Activated gamma-delta T cell (primary cell): ENCODE data around the gene TIA1.
"Not testable (repeated sequence)": the region's sequence is repeated elsewhere in the genome, so short reads cannot be mapped to it uniquely, and the experiment has no call there.

Experiments
- DNase-seq: peaks from one replicate; lab custom pipeline; 2025; lab: John Stamatoyannopoulos, UW

The TIA1 gene

DNA sequence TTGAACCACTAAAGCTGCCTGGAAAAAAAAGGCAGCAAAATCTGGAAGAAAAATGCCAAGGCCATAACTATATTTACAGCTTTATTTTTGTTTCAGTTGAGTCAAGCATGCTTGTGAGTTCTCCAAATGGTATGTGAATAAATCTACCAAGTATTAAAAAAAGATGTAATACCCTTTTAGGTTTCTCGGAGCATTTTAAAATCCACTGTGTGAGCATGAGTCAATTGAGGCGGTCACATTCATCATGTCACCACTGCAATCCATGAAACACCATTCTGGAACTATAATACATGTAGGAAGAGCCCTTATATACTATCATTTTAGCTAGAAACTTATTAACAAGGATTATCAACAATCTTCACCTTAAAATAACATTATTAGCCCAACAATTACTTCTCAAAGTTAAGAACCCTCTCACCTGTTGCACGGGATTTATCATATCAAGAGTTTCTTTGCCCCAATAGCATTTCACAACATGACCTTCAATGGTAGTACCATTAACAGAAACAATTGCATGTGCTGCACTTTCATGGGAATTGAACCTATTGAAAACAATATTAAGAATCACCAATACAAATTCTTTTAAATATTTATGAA, 33.4 kb downstream of the TIA1 start:
- no peak for DNase-seq

DNA sequence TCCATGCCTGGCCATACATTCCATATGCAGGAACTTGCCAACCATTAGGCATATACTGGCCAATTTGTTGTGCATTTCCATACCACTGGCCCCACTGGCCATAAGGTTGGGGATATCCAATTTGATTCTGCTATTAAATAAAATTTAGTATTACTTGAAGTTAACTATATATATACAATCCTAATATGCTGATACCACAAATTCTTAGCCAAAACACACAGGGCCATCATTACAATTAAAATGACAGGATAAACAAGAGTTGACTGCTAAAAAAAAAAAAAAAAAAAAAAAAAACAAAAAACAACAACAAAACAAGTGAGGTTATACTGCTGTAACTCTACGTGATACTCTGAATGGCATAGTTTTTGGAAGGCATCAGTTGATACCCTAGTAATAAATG, 34.1 kb downstream of the TIA1 start:
- DNase-seq, result no peak

DNA sequence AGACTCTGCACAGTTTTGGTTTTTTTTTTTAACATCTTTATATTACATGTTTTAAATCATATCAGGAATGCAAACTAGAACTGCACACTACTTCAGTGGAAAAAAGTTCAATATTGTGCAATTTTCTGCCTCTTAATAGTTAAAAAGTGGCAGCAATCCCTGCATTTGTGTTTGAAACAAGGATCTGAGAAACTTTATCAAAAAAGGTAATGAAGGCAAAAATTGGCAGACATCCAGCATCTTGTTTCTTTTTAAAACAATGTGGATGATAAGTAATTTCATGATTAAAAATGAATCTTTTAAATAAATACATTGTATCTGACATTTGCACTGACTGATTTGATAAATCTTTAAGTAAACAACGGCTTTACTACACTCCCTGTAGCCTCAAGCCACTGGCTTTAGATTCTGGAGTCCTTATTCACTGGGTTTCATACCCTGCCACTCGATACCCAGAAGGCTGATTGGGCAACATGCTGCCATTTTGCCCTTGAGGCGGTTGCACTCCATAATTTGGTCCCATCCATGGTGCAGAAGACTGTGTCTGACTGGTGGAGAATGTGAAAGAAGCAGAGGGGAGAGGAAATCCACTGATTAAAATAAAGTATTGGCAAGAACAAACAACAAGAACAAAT, 36.0 kb downstream of the TIA1 start:
- DNase-seq, result no peak

DNA sequence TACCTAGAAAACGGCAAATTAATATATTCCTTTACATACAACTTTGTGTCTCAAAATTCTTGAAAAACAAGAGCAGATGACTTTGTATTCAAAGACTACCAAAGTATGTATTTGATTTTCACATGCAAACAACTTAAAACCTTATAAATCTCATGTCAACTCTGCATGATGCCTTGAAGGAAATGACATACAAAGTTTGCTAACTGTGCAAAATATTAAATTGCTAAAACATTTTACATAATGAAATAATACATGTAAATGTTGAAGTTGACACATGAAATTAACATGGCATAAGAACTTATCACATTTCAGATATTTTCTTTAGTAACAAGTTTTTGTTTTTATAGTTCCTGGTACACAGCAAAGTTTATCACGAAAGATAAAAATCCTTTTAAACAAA, 36.8 kb downstream of the TIA1 start:
- no peak for DNase-seq

DNA sequence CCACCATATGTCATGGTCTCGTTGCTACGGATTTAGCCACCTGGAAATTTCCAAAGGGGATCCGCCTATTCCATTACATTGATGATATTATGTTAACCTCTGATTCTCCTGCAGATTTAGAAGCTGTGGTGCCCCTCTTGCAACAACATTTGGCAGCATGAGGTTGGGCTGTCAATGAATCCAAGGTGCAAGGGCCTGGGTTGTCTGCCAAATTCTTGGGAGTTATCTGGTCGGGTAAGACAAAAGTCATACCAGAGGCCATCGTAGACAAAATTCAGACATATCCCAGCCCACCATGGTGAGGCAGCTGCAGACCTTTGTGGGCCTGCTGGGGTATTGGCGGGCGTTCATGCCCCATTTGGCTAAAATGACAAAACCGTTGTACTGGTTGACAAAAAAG, 44.0 kb downstream of the TIA1 start:
- DNase-seq, result no peak

DNA sequence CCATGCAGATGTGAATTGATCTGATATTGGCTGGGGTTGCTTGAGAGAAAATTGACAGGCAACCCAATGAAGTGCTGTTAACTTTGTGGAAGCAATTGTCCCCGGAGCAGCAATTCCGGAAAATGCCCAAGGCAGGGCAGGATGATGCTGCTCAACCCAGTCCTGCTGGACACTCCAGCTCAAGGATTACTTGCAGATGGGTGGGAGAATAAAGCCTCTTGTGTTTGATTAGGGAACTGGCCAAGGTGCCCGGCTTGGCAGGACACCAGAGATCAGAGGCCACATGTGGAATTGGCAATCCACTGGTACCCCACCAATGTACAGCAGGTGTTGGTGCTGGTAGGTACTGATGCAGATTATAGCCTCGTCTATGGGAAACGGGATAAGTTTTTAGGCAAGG, 45.3 kb downstream of the TIA1 start:
- DNase-seq, result no peak

DNA sequence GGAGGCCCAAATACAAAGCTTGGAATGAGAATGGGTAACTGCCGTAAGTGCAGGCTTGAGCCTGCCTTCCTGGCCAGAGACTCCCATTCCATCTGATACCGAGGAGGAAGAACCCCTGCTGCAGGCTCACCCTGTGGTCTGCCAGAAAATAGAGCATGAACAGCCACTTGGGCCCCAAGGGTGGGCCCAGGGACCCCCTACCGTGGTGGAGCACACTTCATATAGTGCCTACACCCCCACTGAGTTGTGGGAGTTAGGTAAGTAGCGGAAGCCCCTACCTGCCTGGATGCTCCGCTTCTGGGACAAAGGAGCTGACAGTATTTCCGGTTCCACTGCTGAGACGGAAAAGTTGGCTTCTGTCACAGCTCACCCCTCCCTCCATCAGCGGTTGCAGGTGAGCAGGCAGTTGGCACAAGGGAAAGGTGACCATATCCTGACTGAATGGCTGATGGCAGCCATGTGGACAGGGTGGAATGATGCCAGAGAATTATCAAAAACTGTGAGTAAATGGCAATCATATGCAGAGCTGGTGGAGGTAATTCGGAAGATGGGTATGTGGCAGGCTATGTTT, 46.1 kb downstream of the TIA1 start:
- no peak for DNase-seq

DNA sequence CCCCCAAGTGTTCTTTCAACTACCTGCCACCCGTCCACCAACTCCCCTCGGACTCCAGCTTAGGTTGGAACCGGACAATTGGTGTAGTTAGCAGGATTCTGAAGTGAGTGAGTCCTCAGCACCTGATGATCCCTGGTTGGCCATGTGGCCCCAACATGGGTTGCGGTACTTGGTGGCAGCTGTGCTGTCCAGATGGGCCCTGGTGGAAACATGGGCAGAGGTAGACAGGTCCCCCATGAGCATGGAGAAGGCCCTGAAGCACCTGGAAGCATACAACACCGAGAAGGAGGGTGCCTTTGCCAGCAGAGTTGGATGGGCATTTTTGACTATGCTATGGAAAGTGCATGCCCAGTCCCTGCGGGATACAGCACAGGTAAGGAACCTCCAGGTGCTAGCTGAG, 46.6 kb downstream of the TIA1 start:
- no peak for DNase-seq

DNA sequence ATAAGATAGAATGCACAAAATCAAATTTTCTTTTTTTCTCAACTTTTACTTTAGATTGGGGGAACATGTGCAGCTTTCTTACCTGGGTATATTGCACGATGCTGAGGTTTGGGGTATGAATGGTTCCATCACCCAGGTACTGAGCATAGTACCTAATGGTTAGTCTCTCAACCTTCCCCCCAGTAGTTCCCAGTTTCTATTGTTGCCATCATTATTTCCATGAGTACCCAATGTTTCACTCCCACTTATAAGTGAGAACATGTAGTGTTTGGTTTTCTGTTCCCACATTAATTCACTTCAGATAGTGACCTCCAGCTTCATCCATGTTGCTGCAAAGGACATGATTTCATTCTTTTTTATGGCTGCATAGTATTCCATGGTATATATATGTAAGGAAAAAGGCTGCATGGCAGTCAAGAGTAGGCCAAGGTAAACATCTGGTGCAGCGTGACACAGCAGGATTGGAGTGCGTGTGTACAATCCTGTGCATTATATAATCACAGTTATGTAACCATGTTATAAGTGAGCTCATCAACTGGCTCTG, 47.1 kb downstream of the TIA1 start:
- DNase-seq, result no peak

DNA sequence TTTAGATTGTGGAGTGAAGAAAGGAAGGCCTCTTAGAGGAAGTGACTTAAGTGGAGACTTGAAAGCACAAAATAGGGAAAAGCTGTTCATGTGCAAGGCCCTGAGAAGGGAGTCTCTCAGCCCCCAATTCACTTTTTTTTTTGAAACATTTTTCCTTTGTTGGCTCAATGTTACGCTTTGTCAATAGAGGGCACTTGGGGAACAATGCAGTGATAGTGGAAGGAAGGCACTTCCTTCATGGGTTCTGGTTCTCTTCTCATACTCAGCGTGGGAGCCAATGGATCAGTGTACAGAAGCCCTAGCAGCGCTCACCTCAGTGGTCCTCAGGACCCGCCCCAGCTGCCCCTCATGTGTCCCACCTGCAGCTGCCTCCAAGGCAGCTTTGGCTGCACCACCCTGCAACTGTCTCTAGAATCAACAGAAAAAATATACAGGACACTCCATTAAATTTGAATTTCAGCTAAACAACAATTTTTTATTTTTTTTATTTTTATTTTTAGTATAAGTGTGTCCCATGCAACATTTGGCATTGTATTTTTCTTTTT, 49.0 kb downstream of the TIA1 start:
- no peak for DNase-seq

DNA sequence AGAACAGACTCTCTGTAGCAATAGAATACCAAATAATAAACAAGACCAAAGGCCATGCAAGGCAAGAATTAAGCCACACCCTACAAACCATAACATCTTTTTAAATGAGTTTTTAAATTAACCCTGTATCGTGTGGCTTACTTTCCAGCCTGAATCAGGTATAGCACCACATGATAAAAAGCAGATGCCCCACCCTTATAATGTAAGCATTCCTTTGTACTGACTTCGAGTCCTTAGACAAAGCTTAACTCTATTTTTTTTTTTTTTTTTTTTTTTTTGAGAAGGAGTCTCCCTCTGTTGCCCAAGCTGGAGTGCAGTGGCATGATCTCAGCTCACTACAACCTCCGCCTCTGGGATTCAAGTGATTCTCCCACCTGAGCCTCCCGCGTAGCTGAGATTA, 55.9 kb downstream of the TIA1 start:
- no peak for DNase-seq

DNA sequence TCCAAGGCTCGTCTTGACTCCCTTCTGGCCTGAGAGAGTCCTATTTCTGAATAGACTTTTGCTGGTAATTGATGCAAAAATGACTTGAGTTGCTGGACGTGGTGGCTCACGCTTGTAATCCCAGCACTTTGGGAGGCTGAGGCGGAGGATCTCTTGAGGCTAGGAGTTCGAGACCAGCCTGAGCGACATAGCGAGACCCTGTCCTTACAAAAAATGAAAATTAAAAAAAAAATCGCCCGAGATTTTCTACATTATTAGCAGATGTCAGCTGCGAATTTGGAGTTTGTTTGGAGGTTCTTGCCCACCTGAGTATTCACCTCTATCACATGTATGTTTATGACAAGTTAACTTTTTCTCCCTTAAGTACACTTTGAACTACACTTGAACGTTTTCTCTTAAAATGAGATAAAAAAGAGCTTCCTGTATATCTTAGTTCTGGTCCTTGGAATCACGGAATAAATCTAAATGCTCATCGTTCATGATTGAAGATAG, 57.1 kb downstream of the TIA1 start:
- no peak for DNase-seq

DNA sequence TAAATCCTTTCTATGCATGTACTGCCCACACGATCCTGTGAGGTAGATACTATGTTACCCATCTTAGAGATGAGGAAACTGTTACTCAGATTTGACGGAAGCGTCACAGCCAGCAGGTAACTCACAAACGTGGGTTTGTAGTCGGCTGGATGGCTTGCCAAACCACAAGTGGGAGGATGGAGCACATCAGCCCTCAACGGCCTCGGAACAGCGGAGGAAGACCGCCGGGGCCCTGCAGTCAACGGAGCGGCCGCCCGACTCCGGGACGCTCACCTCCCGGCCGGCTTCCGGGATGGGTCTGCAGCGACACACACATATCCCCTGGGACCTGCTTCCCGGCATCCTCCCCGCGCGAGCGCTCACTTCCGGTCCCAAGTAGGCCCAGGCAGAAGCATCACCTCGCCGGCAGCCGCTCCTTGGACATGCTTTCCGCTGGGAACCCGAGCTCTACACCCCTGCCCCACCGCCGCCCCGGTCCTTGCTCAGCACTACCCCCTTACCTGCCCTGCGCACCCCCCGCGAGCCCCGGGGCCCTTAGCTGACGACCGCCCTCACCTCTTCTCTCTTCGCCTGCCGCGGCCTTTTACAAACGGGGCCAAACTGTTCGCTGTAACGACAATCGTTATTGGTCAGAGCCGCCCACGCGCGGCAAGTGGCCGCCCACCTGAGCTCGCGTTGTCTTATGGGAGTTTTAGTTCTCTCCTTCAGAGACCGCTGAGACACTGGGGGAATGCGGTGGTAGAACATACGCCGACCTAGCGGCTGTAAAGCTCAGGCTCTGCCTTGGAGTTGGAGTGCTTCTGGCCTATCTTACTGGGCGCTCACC, 57.8 kb downstream of the TIA1 start, which contains the start of gene C2orf42:
C2orf42 (minus strand) TSS at position 602 of the 826 bp plus-strand sequence. CDS start 9,034 bp downstream, outside the sequence.
- peak; percentile 84 for DNase-seq

DNA sequence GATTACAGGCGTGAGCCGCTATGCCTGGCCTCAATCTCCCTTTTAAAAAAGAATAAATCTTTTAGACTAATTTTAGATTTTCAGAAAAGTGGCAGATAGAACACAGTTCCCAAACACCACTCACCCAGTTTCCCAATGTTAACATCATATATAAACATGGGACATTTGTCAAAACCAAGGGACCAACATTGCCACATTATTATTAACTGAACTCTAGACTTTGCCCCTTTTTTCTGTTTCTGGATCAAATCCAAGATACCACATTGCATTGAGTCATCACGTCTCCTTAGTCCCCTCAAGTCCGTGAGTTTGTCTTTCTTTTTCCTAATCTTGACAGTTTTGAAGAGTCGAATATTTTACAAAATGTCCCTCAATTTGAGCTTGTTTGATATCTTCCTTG, 60.0 kb downstream of the TIA1 start:
- DNase-seq, result no peak

DNA sequence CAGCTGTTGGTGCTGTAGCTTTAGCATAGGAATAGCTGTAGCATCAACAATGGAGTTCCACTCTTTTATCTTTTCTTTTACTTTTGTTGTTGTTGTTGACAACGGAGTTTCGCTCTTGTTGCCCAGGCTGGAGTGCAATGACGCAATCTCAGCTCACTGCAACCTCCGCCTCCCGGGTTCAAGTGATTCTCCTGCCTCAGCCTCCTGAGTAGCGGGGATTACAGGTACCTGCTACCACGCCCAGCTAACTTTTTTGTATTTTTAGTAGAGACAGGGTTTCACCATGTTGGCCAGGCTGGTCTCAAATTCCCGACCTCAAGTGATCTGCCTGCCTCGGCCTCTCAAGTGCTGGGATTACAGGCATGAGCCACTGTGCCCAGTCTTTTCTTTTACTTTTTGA, 61.3 kb downstream of the TIA1 start:
- DNase-seq, result not testable (repeated sequence)

DNA sequence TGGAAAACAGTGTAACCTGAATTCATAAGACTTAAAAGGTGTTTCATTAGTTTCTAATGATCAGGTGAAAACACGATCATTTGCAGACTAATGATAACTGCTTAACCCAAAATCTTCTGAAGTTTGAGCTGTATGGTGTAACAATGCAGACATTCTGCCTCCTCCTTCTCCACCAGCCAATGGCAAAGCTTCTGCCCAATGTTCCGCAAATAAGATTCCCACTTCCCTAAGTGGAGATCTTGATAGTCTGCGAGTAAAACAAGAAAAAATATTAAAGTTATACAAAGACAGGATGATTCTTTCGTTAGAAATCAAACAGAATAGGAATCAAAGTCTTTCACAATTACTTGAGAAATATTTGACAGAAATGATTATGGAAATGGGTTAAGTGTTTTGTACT, 65.7 kb downstream of the TIA1 start:
- DNase-seq, result no peak

DNA sequence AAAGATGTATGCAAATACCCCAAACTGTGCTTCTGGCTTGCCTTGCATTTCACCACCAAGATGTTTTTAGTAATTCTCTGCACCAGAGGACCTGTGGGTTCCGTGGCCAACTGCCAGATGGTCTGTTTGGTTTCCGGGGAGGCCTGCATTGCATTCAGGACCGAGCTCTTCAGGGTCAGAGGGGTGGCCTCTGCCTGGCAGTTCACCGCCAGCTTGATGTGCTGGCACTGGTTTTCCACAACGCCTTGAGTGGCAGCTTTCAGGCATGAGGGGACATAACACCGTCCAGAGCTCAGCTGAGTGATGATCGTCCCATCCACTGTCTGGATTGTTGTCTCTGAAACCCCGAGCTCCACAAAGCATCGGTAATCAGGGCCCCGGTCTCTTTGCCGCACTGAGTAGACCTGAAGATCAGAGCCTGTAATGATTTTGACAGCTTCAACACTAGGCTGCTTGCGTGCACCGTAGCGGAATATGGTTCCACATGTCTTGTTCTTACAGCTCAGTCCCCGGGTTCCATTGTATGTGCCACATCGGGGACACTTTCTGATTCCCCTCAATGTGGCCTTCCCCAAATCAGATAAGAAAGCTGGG, 67.0 kb downstream of the TIA1 start:
- no peak for DNase-seq

DNA sequence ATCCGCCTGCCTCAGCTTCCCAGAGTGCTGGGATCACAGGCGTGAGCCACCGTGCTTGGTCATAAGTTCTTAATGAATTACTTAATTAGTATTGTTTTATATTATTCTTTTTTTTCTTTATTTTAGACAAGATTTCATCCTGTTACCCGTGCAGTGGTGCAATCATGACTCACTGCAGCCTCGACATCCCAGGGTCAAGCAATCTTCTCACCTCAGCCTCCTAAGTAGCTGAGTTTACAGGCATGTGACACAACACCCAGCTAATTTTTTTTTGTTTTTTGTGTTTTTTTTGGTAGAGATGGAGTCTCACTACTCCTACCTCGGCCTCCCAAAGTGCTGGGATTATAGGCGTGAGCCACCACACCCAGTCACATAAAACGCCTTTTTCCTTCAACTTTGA, 74.9 kb downstream of the TIA1 start:
- DNase-seq, result no peak

DNA sequence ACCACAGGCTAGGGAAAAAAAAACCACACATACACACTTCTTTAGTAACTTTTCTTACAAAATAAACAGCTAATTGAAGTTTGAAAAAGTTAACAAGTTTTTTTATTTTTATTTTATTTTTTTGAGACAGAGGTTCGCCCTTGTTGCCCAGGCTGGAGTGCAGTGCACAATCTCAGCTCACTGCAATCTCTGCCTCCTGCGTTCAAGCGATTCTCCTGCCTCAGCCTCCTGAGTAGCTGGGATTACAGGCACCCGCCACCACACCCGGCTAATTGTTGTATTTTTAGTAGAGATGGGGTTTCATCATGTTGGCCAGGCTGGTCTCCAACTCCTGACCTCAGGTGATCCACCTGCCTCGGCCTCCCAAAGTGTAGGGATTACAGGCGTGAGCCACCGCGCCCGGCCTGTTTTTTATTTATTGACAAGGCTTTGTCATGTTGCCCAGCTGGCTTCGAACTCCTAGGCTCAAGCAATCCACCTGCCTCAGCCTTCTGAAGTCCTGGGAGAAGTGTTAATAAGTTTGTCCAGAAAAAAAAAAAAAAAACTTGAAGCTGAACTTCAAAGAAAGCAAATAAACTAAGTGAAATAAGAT, 78.7 kb downstream of the TIA1 start:
- not testable (repeated sequence) for DNase-seq

DNA sequence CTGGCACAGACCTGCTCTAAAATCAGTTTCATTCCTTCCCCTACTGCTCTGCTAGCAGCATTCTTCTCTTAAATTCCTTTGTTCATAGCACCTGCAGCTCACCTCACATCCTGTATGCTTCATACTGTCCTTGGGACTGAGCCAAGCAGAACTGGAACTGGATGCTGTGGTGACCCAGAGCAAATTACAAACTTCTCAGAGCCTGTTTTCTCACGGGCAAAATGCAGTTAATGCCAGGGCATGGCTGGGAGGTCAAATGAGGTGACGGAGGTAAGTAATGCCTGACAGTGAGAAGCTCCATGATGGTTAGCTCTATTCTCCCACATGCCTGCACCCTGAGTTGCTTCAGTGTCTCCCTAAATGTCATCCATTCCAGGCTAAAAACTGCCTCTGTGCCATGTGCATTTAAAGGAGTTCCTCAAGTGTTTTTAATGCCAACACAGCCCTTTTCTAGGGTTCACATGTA, 87.3 kb downstream of the TIA1 start:
- DNase-seq, result no peak

DNA sequence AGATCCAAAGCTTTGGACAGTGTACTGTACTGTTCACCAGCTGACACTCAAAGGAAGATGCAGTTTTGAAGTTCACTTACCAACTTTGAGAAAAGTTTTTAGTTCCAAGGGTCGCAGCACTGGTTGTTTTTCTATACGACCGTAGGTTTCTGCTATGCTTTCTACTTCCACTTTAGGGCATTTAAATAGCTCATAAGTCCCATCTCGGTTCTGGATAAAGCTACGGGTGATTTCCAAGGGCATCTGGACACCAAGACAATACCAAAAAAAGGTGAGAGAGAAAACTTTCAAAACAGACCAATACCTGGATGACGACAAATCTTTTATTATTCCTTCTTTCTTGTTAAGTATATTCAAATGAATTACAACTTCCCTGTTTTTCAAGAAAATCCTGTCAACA, 87.9 kb downstream of the TIA1 start:
- DNase-seq, result no peak
